IPS DF 6.9 (cell line): ENCODE data around the gene ITIH5.
"Not testable (repeated sequence)": the region's sequence is repeated elsewhere in the genome, so short reads cannot be mapped to it uniquely, and the experiment has no call there.

Experiments
- DNase-seq: peaks from one replicate; pipeline ENCODE4 v3.0.0-alpha.2; 2013; ENCODE audit warnings: low read depth, low spot score
- H3K27ac ChIP-seq: one replicate; pipeline ENCODE4 v1.5.1; 2013; ENCODE audit warnings: low read length, control low read depth
- H3K27me3 ChIP-seq: 2 replicates; pipeline ENCODE4 v1.6.1; 2013; ENCODE audit warnings: mild to moderate bottlenecking, low read length; ENCODE audit not compliant: control insufficient read depth, insufficient read depth
- H3K36me3 ChIP-seq: 2 replicates; pipeline ENCODE4 v1.6.1; 2013; ENCODE audit warnings: low read length; ENCODE audit not compliant: control insufficient read depth, insufficient read depth
- H3K4me1 ChIP-seq: 2 replicates; pipeline ENCODE4 v1.6.1; 2013; ENCODE audit warnings: low read length; ENCODE audit not compliant: control insufficient read depth, insufficient read depth
- H3K4me3 ChIP-seq: 2 replicates; pipeline ENCODE4 v1.5.1; 2013; ENCODE audit warnings: mild to moderate bottlenecking, low read length
- H3K9me3 ChIP-seq: 2 replicates; pipeline ENCODE4 v1.6.1; 2013; ENCODE audit warnings: low read length, inconsistent platforms; ENCODE audit not compliant: control insufficient read depth, insufficient read depth
- WGBS: extraction: QIAGEN DNeasy Blood & Tissue Kit; methylation state at CpG from one replicate; pipeline ENCODE4 v1.1.7; 2013; ENCODE audit warnings: mixed read lengths, missing lambda C conversion rate; ENCODE audit not compliant: insufficient read length, insufficient coverage; 5-methylcytosine and 5-hydroxymethylcytosine counted together

Gene ITIH5

DNA sequence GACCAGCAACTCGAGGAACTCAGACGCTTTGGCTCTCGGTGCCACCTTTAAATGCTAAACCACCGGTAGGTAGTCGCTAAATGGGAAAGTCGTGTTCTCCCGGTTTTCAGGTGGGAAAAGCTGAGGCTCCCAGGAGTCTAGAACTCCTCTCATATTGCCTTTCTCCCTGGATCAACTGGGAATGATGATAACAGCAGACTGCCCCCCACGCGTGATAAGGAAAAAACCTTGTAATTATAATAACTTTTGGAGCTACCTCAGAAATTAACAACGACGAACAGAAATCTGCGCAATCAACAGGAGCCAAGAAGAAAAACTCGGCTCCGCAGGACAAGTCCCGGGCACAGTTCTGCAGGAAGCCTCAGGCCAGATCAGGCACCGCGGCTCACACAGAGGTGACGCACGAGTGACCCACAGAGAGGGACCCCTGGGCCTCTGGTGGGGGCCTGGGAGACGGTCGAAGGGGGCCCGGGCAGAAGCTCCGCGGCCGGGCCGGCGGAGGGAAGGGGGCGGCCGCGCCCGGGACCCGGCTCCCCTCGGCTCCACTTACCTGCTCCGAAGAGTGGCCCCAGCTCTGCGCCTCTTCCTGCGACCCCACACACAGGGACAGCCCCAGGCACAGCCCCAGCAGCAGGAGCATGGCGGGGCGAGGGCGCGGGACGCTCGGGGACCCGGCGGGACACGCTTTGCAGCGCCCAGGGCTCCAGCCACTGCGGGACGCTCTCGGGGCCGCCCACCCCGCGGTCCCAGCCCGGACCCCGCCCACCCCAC lies at the start of gene ITIH5:
Gene ITIH5 (minus strand): TSS at position 714 of the 771 bp plus-strand sequence. CDS start 74 bp downstream, at position 640.
- Histone ChIP-seq H3K27ac (no peak within 1 kb of the TSS), H3K9me3 (no peaks in the 10 kb centered on the region), H3K36me3 (no peaks in the 10 kb centered on the region), H3K4me3 (peak within 1 kb of the TSS; percentile 69), H3K27me3 (peaks cover 8% of the 10 kb centered on the region; the same call in 1 of the 2 replicates), H3K4me1 (no peaks in the 10 kb centered on the region)
- DNase-seq: no peak
- no CpG with 5 or more reads among the region's 54 CpGs for WGBS

DNA sequence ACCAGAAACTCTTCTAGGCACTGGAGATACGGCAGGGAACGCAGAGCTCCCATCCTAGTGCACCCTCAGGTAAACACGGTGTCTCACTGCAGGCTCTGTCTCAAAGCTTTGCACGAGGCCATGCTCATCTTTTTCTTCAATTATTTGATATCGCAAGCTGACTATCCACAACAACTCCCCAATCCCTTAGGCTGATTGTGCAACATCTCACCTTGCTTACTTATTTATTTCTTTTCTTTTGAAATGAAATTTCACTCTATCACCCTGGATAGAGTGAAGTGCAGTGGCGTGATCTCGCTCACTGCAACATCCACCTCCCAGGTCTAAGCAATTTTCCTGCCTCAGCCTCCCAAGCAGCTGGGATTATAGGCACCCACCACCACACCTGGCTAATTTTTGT lies 48.7 kb upstream of the ITIH5 start:
- H3K9me3 ChIP-seq: no peaks in the 10 kb centered on the region
- no peaks in the 10 kb centered on the region for H3K4me1 ChIP-seq
- H3K36me3 ChIP-seq: no peaks in the 10 kb centered on the region
- H3K27ac ChIP-seq: no peak overlapping the region
- no peaks in the 10 kb centered on the region for H3K27me3 ChIP-seq
- no peak for DNase-seq
- no peak overlapping the region for H3K4me3 ChIP-seq
- no CpG with 5 or more reads among the region's 7 CpGs for WGBS

DNA sequence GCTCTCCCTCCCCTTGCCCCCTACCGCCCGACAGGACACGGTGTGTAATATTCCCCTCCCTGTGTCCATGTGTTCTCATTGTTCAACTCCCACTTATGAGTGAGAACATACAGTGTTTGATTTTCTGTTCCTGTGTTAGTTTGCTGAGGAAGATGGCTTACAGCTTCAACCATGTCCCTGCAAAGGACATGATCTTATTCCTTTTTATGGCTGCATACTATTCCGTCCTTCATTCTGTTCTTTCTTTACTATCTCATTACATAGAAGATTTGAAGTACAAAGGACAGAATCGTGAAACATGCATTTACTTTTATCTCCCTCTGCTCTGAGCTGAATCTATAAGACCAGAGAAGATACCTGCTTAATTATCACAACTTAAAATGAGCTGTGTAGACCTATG lies 44.3 kb upstream of the ITIH5 start:
- not testable (repeated sequence) for H3K27me3 ChIP-seq, H3K36me3 ChIP-seq, H3K4me3 ChIP-seq, H3K9me3 ChIP-seq, DNase-seq, H3K4me1 ChIP-seq, H3K27ac ChIP-seq
- WGBS: no CpG with 5 or more reads among the region's 5 CpGs

DNA sequence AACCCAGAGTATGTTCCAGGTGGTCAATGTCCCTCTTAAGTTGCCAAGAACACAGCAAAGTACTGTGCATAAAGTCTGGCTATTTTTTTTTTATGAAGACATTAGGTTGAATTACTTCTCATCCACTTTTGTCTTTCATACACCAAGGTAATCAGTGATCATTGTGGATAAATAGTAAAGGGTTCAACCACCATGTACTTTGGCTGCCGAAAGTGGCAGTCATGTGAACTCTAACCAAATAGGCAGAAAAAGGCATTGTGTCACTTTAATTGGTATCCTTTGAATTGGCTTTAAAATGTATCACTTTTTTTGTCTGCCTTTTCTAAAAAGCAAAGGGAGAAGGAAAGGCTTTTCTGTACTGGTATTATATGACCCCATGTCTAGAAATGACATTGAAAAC lies 43.7 kb upstream of the ITIH5 start:
- no CpG with 5 or more reads among the region's 1 CpG for WGBS
- no peak for DNase-seq
- Histone ChIP-seq H3K36me3 (no peaks in the 10 kb centered on the region), H3K9me3 (no peaks in the 10 kb centered on the region), H3K4me1 (no peaks in the 10 kb centered on the region), H3K27ac (no peak overlapping the region), H3K4me3 (no peak overlapping the region), H3K27me3 (no peaks in the 10 kb centered on the region)

DNA sequence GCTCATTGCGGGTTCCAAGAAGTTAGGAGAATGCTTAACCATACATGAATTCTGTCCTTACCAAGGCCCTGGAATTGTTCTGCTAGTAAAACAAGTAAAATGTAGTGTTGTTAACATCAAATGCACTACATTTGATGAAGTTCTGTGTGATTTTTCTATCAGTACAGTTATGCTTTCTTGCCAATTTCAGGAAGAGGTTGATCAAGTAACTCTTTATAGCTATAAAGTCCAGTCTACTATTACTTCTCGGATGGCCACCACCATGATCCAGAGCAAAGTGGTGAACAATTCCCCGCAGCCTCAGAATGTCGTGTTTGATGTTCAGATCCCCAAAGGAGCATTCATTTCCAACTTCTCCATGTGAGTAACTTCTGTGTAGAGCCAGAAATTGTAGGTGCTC lies 42.1 kb upstream of the ITIH5 start:
- no CpG with 5 or more reads among the region's 4 CpGs for WGBS
- no peak overlapping the region for H3K27ac ChIP-seq
- H3K4me3 ChIP-seq: no peak overlapping the region
- H3K27me3 ChIP-seq: no peaks in the 10 kb centered on the region
- no peak for DNase-seq
- H3K4me1 ChIP-seq: no peaks in the 10 kb centered on the region
- no peaks in the 10 kb centered on the region for H3K9me3 ChIP-seq
- no peaks in the 10 kb centered on the region for H3K36me3 ChIP-seq

DNA sequence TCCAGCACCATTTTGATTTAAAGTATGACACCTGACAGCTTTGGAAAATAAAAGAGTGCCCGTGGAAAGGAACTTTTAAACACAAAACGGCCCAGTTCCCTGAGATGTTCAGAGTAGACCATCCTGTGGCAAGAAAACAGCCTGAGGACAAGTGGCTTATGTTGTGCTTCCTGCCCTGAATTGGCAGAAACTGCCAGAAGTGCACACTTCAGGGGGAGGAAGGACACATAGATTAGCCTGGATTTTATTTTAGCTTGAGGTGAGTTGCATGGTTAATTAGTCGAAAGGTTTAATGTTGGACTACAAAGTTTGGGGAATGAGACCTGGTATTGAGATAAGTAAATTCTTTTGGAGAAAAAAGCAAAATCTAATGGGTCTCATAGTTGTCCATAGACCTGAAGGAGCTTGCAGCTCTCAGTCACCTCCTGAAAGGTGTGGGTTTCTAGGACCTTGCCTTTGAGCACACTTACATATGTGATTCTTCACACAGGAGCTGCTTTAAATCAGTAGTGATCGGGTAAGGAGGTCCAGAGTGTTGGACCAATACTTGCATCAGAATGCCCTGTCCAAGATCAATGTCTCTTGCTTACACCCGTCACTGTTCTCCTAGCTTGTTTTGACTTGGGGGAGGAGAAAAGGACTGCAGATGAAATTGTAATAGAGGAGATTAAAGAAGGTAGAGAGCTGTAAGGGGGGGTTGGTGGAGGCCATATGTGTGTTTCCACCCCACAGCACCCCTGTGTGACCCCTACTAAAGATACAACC lies 41.3 kb upstream of the ITIH5 start:
- DNase-seq: no peak
- H3K9me3 ChIP-seq: no peaks in the 10 kb centered on the region
- no peaks in the 10 kb centered on the region for H3K36me3 ChIP-seq
- no peaks in the 10 kb centered on the region for H3K4me1 ChIP-seq
- no peaks in the 10 kb centered on the region for H3K27me3 ChIP-seq
- no peak overlapping the region for H3K4me3 ChIP-seq
- WGBS: 100% methylated on average over 1 of the region's 5 CpGs
- no peak overlapping the region for H3K27ac ChIP-seq

DNA sequence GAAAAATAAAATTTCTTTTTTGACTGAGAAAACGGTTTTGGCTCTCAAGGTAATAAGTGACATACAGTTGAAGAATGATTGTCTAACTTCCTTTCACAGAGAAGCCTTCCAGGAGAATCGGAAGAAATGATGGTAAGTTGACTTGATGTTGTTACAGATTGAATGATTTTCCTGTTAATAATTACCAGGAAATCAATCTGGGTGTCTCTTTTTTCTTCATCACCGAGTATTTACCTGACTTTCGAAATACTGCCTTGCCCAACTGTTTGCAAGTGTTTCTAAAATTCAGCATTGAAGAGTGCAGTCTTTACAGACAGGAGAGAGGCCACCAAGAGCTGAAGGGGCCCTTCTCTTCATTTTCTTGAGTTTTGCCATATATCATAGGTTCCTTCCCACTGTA lies 40.3 kb upstream of the ITIH5 start:
- Histone ChIP-seq H3K4me1 (no peaks in the 10 kb centered on the region), H3K27me3 (no peaks in the 10 kb centered on the region), H3K27ac (no peak overlapping the region), H3K9me3 (no peaks in the 10 kb centered on the region), H3K36me3 (no peaks in the 10 kb centered on the region), H3K4me3 (no peak overlapping the region)
- no CpG with 5 or more reads among the region's 4 CpGs for WGBS
- no peak for DNase-seq

DNA sequence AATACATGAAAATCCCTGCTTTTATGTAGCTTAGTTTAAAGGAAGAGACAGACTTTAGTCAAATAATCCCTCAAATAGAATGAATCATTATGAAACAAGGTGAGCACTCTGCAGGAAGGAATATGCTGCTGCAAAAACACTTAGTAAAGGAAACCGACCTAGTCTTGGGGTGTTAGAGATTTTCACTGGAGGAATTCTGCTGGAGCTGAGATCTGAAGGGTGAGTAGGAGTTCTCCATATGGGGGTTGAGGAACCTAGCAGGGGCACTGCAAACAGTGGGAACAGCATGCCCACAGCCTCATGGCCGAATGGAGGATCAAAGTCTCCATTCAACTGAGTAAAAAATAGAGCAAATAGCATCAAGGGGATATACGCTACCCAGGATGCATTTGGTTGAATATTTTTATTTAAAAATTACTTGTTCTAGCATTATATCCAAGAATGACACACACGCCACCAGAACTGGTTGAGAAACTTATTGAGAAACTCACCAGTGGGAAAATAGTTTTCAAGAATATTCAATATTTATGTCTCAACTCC lies 39.8 kb upstream of the ITIH5 start:
- no peak for DNase-seq
- H3K27me3 ChIP-seq: no peaks in the 10 kb centered on the region
- H3K4me3 ChIP-seq: no peak overlapping the region
- no peaks in the 10 kb centered on the region for H3K4me1 ChIP-seq
- no peak overlapping the region for H3K27ac ChIP-seq
- H3K9me3 ChIP-seq: no peaks in the 10 kb centered on the region
- H3K36me3 ChIP-seq: no peaks in the 10 kb centered on the region
- no CpG with 5 or more reads among the region's 4 CpGs for WGBS

DNA sequence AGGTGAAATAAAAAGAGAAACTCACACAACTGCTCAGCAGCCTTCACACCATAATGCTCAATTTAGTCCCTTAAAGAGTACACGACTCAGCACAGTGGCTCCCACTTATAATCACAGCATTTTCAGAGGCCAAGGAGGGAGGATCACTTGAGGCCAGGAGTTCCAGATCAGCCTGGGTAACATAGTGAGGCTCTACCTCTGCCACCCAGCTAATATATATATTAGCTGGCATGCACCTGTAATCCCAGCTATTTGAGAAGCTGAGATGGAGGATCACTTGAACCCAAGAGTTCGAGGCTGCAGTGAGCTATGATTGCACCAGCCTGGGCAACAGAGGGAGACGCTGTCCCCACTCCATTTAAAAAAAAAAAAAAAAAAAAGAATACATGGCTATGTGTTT lies 38.6 kb upstream of the ITIH5 start:
- Histone ChIP-seq H3K4me3 (no peak overlapping the region), H3K27me3 (no peaks in the 10 kb centered on the region)
- no CpG with 5 or more reads among the region's 3 CpGs for WGBS

DNA sequence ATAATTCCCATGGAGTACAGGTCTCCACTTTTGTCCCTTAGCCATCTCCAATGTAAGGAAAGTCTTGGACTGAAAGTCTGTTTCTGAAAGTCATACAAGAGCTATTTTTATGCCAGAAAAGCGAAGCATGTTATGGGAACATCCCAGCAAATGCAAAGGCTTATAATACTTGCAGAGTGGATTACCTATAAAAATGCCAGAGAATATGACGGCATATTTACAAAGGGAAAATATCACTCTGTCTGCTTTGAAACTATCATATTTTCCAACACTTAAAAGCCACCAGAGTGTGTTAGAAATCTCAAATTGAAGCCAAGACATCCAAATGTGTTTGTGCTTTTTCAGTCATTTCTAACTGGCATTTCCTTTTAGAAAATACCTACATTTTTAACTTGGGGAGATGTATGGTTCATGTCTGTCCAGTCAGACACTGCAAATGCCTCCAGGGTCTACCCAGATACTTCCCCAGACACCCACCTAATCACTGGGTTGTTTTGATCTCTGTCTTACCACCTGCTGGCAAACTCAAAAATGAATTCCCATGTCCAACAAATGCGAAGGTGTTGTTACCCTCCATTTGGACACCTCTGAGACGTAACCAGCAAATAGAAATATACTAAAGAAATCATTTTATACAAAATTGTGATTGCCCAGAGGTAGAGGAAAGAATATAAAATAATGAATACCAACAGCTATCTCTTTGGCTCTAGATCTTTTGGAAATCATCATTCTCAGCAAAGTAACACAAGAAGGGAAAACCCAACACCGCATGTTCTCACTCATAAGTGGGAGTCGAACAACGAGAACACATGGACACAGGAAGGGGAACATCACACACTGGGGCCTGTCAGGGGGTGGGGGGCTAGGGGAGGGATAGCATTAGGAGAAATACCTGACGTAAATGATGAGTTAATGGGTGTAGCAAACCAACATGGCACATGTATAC lies 37.6 kb upstream of the ITIH5 start:
- no peaks in the 10 kb centered on the region for H3K36me3 ChIP-seq
- H3K27ac ChIP-seq: no peak overlapping the region
- no peak for DNase-seq
- no peaks in the 10 kb centered on the region for H3K27me3 ChIP-seq
- no peaks in the 10 kb centered on the region for H3K9me3 ChIP-seq
- no peak overlapping the region for H3K4me3 ChIP-seq
- no peaks in the 10 kb centered on the region for H3K4me1 ChIP-seq
- WGBS: no CpG with 5 or more reads among the region's 8 CpGs

More for the DNA sequence above, 38.6 kb upstream of the ITIH5 start:
- Histone ChIP-seq H3K9me3 (no peaks in the 10 kb centered on the region), H3K4me1 (no peaks in the 10 kb centered on the region), H3K27ac (no peak overlapping the region), H3K36me3 (no peaks in the 10 kb centered on the region)
- DNase-seq: no peak
